ENCODE results near the gene NUCKS1. TPM values are rescaled to one million over a fixed set of nuclear protein-coding genes. Genes with fewer than 3 reads are reported as not detected.
"Not testable (repeated sequence)": the region's sequence is repeated elsewhere in the genome, so short reads cannot be mapped to it uniquely, and the experiment has no call there.

NUCKS1 gene
- total and polyA plus RNA-seq, 8 donors = 15.1 to 91.4 (median 53.5) TPM

GRCh38 chr1:205733438-205734175 lies 16.4 kb downstream of the NUCKS1 start:
- ATAC-seq (peak in 1 of 4 donors; percentile 20), FAIRE-seq (no peak), DNase-seq (no peak)
- intact Hi-C loops (cut with DNase I) = no loop called here
- no peak overlapping the region for H3K4me3 ChIP-seq
- no peaks in the 10 kb centered on the region for H3K36me3 ChIP-seq
- no peaks in the 10 kb centered on the region for H3K9me3 ChIP-seq
- WGBS, 2 donors = 77 to 80% methylated on average over 2 of the region's 2 CpGs
- no peaks in the 10 kb centered on the region for H3K4me1 ChIP-seq
- TF ChIP-seq, protein P1, sequence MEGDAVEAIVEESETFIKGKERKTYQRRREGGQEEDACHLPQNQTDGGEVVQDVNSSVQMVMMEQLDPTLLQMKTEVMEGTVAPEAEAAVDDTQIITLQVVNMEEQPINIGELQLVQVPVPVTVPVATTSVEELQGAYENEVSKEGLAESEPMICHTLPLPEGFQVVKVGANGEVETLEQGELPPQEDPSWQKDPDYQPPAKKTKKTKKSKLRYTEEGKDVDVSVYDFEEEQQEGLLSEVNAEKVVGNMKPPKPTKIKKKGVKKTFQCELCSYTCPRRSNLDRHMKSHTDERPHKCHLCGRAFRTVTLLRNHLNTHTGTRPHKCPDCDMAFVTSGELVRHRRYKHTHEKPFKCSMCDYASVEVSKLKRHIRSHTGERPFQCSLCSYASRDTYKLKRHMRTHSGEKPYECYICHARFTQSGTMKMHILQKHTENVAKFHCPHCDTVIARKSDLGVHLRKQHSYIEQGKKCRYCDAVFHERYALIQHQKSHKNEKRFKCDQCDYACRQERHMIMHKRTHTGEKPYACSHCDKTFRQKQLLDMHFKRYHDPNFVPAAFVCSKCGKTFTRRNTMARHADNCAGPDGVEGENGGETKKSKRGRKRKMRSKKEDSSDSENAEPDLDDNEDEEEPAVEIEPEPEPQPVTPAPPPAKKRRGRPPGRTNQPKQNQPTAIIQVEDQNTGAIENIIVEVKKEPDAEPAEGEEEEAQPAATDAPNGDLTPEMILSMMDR (IDR thresholded peaks at IDR 0.05) = no peak
- H3K27ac ChIP-seq = peak overlapping the region in 1 of 4 donors; percentile 16
- no peaks in the 10 kb centered on the region for H3K27me3 ChIP-seq

DNA sequence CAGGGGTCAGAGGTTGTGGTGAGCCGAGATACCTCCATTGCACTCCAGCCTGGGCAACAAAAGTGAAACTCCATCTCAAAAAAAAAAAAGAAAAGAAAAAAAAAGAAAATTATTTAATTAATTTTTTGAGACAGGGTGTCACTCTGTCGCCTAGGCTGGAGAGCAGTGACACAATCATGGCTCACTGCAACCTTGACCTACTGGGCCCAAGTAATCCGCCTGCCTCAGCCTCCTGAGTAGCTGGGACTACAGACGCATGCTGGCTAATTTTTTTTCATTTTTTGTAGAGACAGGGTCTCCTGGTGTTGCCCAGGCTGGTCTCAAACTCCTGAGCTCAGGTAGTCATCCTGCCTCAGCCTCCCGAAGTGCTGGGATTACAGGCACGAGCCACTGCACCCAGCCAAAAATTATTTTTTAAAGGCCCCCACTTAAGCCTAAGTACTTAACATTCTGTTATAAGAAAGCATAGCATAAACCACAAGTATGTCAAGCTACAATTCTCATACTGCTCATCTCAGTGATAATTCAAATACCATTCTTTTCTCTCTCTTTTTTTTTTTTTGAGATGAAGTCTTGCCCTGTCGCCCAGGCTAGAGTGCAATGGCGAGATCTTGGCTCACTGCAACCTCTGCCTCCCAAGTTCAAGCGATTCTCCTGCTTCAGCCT lies 19.9 kb downstream of the NUCKS1 start:
- Histone ChIP-seq H3K27me3 (no peaks in the 10 kb centered on the region), H3K4me1 (no peaks in the 10 kb centered on the region), H3K4me3 (no peak overlapping the region), H3K27ac (no peak overlapping the region), H3K36me3 (peaks cover 0 to 9% (median 0%) of the 10 kb centered on the region in 3 donors), H3K9me3 (no peaks in the 10 kb centered on the region)
- no peak for FAIRE-seq
- TF ChIP-seq, protein P1 (IDR thresholded peaks at IDR 0.05) = no peak
- no peak for ATAC-seq
- no peak for DNase-seq
- intact Hi-C loops (cut with DNase I) = no loop called here
- 96% methylated on average over 9 of the region's 9 CpGs for whole genome bisulfite sequencing, 2 donors

DNA sequence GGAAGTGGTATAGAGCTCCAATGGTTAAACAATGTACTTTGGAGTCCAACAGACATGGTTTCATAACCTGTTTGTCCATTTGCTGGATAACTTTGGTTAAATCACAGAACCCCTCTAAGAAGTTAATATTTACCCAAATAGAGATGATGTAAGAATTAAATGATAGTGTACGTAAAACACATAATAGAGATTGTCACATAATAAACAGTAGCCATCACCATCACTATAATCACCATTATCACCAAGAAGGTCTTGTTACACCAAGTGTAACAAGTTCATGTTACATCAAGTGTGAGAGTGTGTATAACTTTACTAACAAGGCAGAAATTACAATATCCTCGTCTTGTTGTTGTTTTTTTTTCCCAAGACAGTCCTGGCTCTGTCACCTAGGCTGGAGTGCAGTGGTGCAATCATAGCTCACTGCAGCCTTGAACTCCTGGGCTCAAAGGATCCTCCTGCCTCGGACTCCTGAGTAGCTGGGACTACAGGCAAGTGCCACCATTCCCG lies 23.3 kb downstream of the NUCKS1 start:
- H3K4me3 ChIP-seq = no peak overlapping the region
- H3K36me3 ChIP-seq = peaks cover 0 to 9% (median 0%) of the 10 kb centered on the region in 3 donors
- WGBS, 2 donors = 48 to 54% methylated on average over 4 of the region's 4 CpGs
- TF ChIP-seq, protein P1 (IDR thresholded peaks at IDR 0.05) = no peak
- H3K4me1 ChIP-seq = no peaks in the 10 kb centered on the region
- intact Hi-C loops (cut with DNase I) = no loop called here
- DNase-seq (no peak), ATAC-seq (peak in 1 of 4 donors; percentile 47), FAIRE-seq (no peak)
- no peak overlapping the region for H3K27ac ChIP-seq
- H3K9me3 ChIP-seq = no peaks in the 10 kb centered on the region
- no peaks in the 10 kb centered on the region for H3K27me3 ChIP-seq

DNA sequence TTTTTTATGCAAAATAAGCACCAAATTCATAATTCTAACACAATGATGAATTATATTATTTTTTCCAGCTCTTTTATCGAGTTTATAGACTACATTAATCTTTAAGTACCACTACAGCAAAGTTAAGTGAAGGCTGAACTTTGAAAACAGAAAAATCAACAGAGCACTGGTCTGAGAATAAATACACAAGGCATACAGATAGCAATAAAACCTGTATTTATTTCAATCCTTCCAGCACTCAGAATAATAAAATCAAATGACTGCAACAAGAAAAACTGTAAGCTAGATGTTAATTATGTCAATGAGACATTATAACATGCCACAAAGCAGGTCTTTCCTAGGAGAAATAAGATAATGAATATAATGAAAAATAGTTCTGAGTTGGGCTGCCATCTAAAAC lies 24.5 kb downstream of the NUCKS1 start:
- no peak overlapping the region for H3K27ac ChIP-seq
- H3K4me3 ChIP-seq = no peak overlapping the region
- H3K36me3 ChIP-seq = peaks cover 0 to 15% (median 3%) of the 10 kb centered on the region in 3 donors
- FAIRE-seq (no peak), ATAC-seq (no peak), DNase-seq (no peak)
- H3K9me3 ChIP-seq = no peaks in the 10 kb centered on the region
- H3K27me3 ChIP-seq = no peaks in the 10 kb centered on the region
- intact Hi-C loops (cut with DNase I) = no loop called here
- 16 to 30% methylated on average over 1 of the region's 1 CpG for WGBS, 2 donors
- no peaks in the 10 kb centered on the region for H3K4me1 ChIP-seq
- TF ChIP-seq, protein P1 (IDR thresholded peaks at IDR 0.05) = no peak

GRCh38 chr1:205720740-205721139 lies 29.2 kb downstream of the NUCKS1 start:
- H3K9me3 ChIP-seq; H3K27ac ChIP-seq; H3K27me3 ChIP-seq; intact Hi-C loops (cut with DNase I); H3K4me3 ChIP-seq; ATAC-seq; DNase-seq; FAIRE-seq; H3K4me1 ChIP-seq: not testable (repeated sequence)
- whole genome bisulfite sequencing, 2 donors = 95 to 99% methylated on average over 2 of the region's 2 CpGs
- H3K36me3 ChIP-seq = peaks cover 7 to 45% (median 20%) of the 10 kb centered on the region in 3 donors
